Measurements from ENCODE around the gene NBEAL2.
A peak's percentile ranks its signal among the peaks of the same experiment; 100 is the strongest.

Gene NBEAL2

GRCh38 chr3:47000198-47000815, 20.8 kb downstream of the NBEAL2 start:
- TF ChIP-seq CTCF (IDR thresholded peaks at IDR 0.05; ENCODE audit: low read depth, low read length, missing control alignments), result no peak
- Histone ChIP-seq H3K27ac (no peak overlapping the region), H3K27me3 (replicated peaks) (no peaks in the 10 kb centered on the region), H3K36me3 (replicated peaks) (peaks cover 11% of the 10 kb centered on the region), H3K4me3 (ENCODE audit: low read depth, low read length) (no peak overlapping the region)
- DNase-seq, result peak; percentile 13
- in situ Hi-C loops (cut with HindIII; ENCODE audit: low pct_ligation_motif_present, low sequenced_read_pairs), result no loop called here

- H3K27ac ChIP-seq, result no peak overlapping the region
- H3K4me3 ChIP-seq (ENCODE audit: low read depth, low read length), result no peak overlapping the region
- peaks cover 11% of the 10 kb centered on the region for H3K36me3 ChIP-seq (replicated peaks)
- no peak for DNase-seq
- no peak for TF ChIP-seq CTCF (IDR thresholded peaks at IDR 0.05; ENCODE audit: low read depth, low read length, missing control alignments)
- in situ Hi-C loops (cut with HindIII; ENCODE audit: low pct_ligation_motif_present, low sequenced_read_pairs), result no loop called here
- H3K27me3 ChIP-seq (replicated peaks), result no peaks in the 10 kb centered on the region
Measured at GRCh38 chr3:47000922-47001730, 21.7 kb downstream of the NBEAL2 start.

- no peaks in the 10 kb centered on the region for H3K27me3 ChIP-seq (replicated peaks)
- no peak overlapping the region for H3K27ac ChIP-seq
- H3K36me3 ChIP-seq (replicated peaks), result peaks cover 11% of the 10 kb centered on the region
- H3K4me3 ChIP-seq (ENCODE audit: low read depth, low read length), result no peak overlapping the region
- DNase-seq, result no peak
- in situ Hi-C loops (cut with HindIII; ENCODE audit: low pct_ligation_motif_present, low sequenced_read_pairs), result no loop called here
- TF ChIP-seq CTCF (IDR thresholded peaks at IDR 0.05; ENCODE audit: low read depth, low read length, missing control alignments), result no peak
Measured at GRCh38 chr3:47001731-47002170, 22.3 kb downstream of the NBEAL2 start.

GRCh38 chr3:47002171-47003055, 22.9 kb downstream of the NBEAL2 start:
- TF ChIP-seq CTCF (IDR thresholded peaks at IDR 0.05; ENCODE audit: low read depth, low read length, missing control alignments), result peak; percentile 24
- Histone ChIP-seq H3K27ac (no peak overlapping the region), H3K4me3 (ENCODE audit: low read depth, low read length) (no peak overlapping the region), H3K36me3 (replicated peaks) (peaks cover 11% of the 10 kb centered on the region), H3K27me3 (replicated peaks) (no peaks in the 10 kb centered on the region)
- in situ Hi-C loops (cut with HindIII; ENCODE audit: low pct_ligation_motif_present, low sequenced_read_pairs), result no loop called here
- no peak for DNase-seq

- in situ Hi-C loops (cut with HindIII; ENCODE audit: low pct_ligation_motif_present, low sequenced_read_pairs), result no loop called here
- no peak overlapping the region for H3K27ac ChIP-seq
- no peaks in the 10 kb centered on the region for H3K27me3 ChIP-seq (replicated peaks)
- DNase-seq, result no peak
- H3K36me3 ChIP-seq (replicated peaks), result peaks cover 11% of the 10 kb centered on the region
- TF ChIP-seq CTCF (IDR thresholded peaks at IDR 0.05; ENCODE audit: low read depth, low read length, missing control alignments), result no peak
- no peak overlapping the region for H3K4me3 ChIP-seq (ENCODE audit: low read depth, low read length)
Measured at GRCh38 chr3:47003056-47003410, 23.6 kb downstream of the NBEAL2 start.
